Ovary (tissue), 3 donors: ENCODE results near the gene LRMDA.

ENCODE experiments used
- CTCF ChIP-seq, 3 donors: fragments of 450-650 bp in 2 of 3; fragments of 200-600 bp in 1 of 3; IDR thresholded peaks; one replicate each; pipeline versions ENCODE4 v1.5.1 to v1.8.0; 2016 to 2022; ENCODE audit warnings: antibody characterized with exemption in 3 of 3, mild to moderate bottlenecking in 1 of 3
- EP300 ChIP-seq: sonication (generic); formaldehyde crosslinking; IDR thresholded peaks from one replicate; pipeline ENCODE4 v1.6.1; 2017; ENCODE audit warnings: antibody characterized with exemption
- POLR2A ChIP-seq: fragments of 450-650 bp; IDR thresholded peaks from one replicate; pipeline ENCODE4 v1.6.1; 2017; ENCODE audit warnings: antibody characterized with exemption, mild to moderate bottlenecking, moderate library complexity
- donor health status: DM: no; HTN: no; CAD: no.

GRCh38 chr10:76070916-76071315 lies 639.5 kb downstream of the LRMDA start:
- TF ChIP-seq CTCF (IDR thresholded peaks at IDR 0.05) (no peak), EP300 (no peak), POLR2A (no peak)
